Measurements from ENCODE around the gene CFAP97.

The CFAP97 gene

GRCh38 chr4:185224597-185224996 is 20.8 kb upstream of the CFAP97 start:
- H3K27ac ChIP-seq (ENCODE audit: low read depth, low read length) = no peak overlapping the region
- no peak overlapping the region for H3K9ac ChIP-seq (ENCODE audit: low read length)
- H3K79me2 ChIP-seq (ENCODE audit: insufficient read depth, low read length) = peaks cover 90% of the 10 kb centered on the region
- no peaks in the 10 kb centered on the region for H3K36me3 ChIP-seq (ENCODE audit: low read length)
- H3K4me2 ChIP-seq (ENCODE audit: low read depth, low read length, poor library complexity, severe bottlenecking) = no peak overlapping the region
- H3F3A ChIP-seq (ENCODE audit: insufficient read depth) = no peaks in the 10 kb centered on the region
- no peak for TF ChIP-seq CTCF (IDR thresholded peaks at IDR 0.05; ENCODE audit: insufficient read depth, low read length, poor library complexity, severe bottlenecking)
- no peak for TF ChIP-seq EZH2phosphoT487 (conservative IDR thresholded peaks at IDR 0.05; ENCODE audit: low read length)
- H3K9me3 ChIP-seq (ENCODE audit: insufficient read depth, low read length) = no peaks in the 10 kb centered on the region
- H3K4me3 ChIP-seq (ENCODE audit: insufficient read depth, low read length, poor library complexity, severe bottlenecking) = no peak overlapping the region
- no peaks in the 10 kb centered on the region for H4K20me1 ChIP-seq (ENCODE audit: low read depth, low read length)
- no peaks in the 10 kb centered on the region for H3K9me2 ChIP-seq (replicated peaks; ENCODE audit: insufficient read depth, low read length)
- H3K27me3 ChIP-seq (ENCODE audit: low read length) = no peaks in the 10 kb centered on the region
- no peak overlapping the region for H2AFZ ChIP-seq (ENCODE audit: low read depth, low read length, severe bottlenecking)

GRCh38 chr4:185222598-185222997 is 18.8 kb upstream of the CFAP97 start:
- Histone ChIP-seq H3K27ac (ENCODE audit: low read depth, low read length) (no peak overlapping the region), H2AFZ (ENCODE audit: low read depth, low read length, severe bottlenecking) (no peak overlapping the region), H3K9me3 (ENCODE audit: insufficient read depth, low read length) (no peaks in the 10 kb centered on the region), H3K27me3 (ENCODE audit: low read length) (no peaks in the 10 kb centered on the region), H3K4me3 (ENCODE audit: insufficient read depth, low read length, poor library complexity, severe bottlenecking) (no peak overlapping the region), H3K9me2 (replicated peaks; ENCODE audit: insufficient read depth, low read length) (no peaks in the 10 kb centered on the region), H3K36me3 (ENCODE audit: low read length) (no peaks in the 10 kb centered on the region), H4K20me1 (ENCODE audit: low read depth, low read length) (no peaks in the 10 kb centered on the region), H3K9ac (ENCODE audit: low read length) (no peak overlapping the region), H3K79me2 (ENCODE audit: insufficient read depth, low read length) (peaks cover 83% of the 10 kb centered on the region), H3F3A (ENCODE audit: insufficient read depth) (0 out of 2 replicates have a peak, but pooled peaks cover 3% of the 10 kb centered on the region), H3K4me2 (ENCODE audit: low read depth, low read length, poor library complexity, severe bottlenecking) (no peak overlapping the region)
- TF ChIP-seq CTCF (IDR thresholded peaks at IDR 0.05; ENCODE audit: insufficient read depth, low read length, poor library complexity, severe bottlenecking) (no peak), EZH2phosphoT487 (conservative IDR thresholded peaks at IDR 0.05; ENCODE audit: low read length) (no peak)

- no peaks in the 10 kb centered on the region for H3K36me3 ChIP-seq (ENCODE audit: low read length)
- H3K9me3 ChIP-seq (ENCODE audit: insufficient read depth, low read length) = no peaks in the 10 kb centered on the region
- no peak overlapping the region for H2AFZ ChIP-seq (ENCODE audit: low read depth, low read length, severe bottlenecking)
- H3K27me3 ChIP-seq (ENCODE audit: low read length) = no peaks in the 10 kb centered on the region
- no peak overlapping the region for H3K9ac ChIP-seq (ENCODE audit: low read length)
- 0 out of 2 replicates have a peak, but pooled peaks cover 3% of the 10 kb centered on the region for H3F3A ChIP-seq (ENCODE audit: insufficient read depth)
- no peaks in the 10 kb centered on the region for H3K9me2 ChIP-seq (replicated peaks; ENCODE audit: insufficient read depth, low read length)
- peaks cover 83% of the 10 kb centered on the region for H3K79me2 ChIP-seq (ENCODE audit: insufficient read depth, low read length)
- no peak overlapping the region for H3K27ac ChIP-seq (ENCODE audit: low read depth, low read length)
- no peak overlapping the region for H3K4me3 ChIP-seq (ENCODE audit: insufficient read depth, low read length, poor library complexity, severe bottlenecking)
- H4K20me1 ChIP-seq (ENCODE audit: low read depth, low read length) = no peaks in the 10 kb centered on the region
- no peak overlapping the region for H3K4me2 ChIP-seq (ENCODE audit: low read depth, low read length, poor library complexity, severe bottlenecking)
- TF ChIP-seq EZH2phosphoT487 (conservative IDR thresholded peaks at IDR 0.05; ENCODE audit: low read length) = no peak
- TF ChIP-seq CTCF (IDR thresholded peaks at IDR 0.05; ENCODE audit: insufficient read depth, low read length, poor library complexity, severe bottlenecking) = no peak
Measured at GRCh38 chr4:185221912-185222311, 18.1 kb upstream of the CFAP97 start.

Data from SU-DHL-6 (cell line).